Measurements from ENCODE around the gene ISX.

GRCh38 chr22:35119494-35119893, 53.5 kb downstream of the ISX start:
- TF ChIP-seq CTCF (IDR thresholded peaks at IDR 0.05) (no peak), ZFX (IDR thresholded peaks at IDR 0.05; ENCODE audit: borderline replicate concordance) (no peak)
